Measurements from ENCODE around the gene TP53.

DNA sequence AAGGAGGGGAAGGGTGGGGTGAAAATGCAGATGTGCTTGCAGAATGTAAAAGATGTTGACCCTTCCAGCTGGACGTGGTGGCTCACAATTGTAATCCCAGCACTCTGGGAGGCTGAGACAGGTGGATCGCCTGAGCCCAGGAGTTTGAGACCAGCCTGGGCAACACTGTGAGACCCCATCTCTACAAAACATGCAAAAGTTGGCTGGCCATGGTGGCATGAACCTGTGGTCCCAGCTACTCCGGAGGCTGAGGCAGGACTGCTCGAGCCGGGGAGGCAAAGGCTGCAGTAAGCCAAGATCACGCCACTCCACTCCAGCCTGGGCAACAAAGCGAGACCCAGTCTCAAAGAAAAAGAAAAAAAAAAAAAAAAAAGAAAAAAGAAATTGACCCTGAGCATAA, 18.8 kb downstream of the TP53 start:
- TF ChIP-seq, protein P1, sequence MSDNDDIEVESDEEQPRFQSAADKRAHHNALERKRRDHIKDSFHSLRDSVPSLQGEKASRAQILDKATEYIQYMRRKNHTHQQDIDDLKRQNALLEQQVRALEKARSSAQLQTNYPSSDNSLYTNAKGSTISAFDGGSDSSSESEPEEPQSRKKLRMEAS (IDR thresholded peaks at IDR 0.05; ENCODE audit: low read depth), result no peak
- TF ChIP-seq EP300 (IDR thresholded peaks at IDR 0.05; ENCODE audit: borderline replicate concordance in 1 of 2, low read depth in 1 of 2, low read length in 1 of 2), result no peak
- TF ChIP-seq, protein P2, sequence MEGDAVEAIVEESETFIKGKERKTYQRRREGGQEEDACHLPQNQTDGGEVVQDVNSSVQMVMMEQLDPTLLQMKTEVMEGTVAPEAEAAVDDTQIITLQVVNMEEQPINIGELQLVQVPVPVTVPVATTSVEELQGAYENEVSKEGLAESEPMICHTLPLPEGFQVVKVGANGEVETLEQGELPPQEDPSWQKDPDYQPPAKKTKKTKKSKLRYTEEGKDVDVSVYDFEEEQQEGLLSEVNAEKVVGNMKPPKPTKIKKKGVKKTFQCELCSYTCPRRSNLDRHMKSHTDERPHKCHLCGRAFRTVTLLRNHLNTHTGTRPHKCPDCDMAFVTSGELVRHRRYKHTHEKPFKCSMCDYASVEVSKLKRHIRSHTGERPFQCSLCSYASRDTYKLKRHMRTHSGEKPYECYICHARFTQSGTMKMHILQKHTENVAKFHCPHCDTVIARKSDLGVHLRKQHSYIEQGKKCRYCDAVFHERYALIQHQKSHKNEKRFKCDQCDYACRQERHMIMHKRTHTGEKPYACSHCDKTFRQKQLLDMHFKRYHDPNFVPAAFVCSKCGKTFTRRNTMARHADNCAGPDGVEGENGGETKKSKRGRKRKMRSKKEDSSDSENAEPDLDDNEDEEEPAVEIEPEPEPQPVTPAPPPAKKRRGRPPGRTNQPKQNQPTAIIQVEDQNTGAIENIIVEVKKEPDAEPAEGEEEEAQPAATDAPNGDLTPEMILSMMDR (IDR thresholded peaks at IDR 0.05), result no peak
- no peak for TF ChIP-seq POLR2AphosphoS5 (IDR thresholded peaks at IDR 0.05; ENCODE audit: low read depth, low read length)
- TF ChIP-seq FOXM1 (IDR thresholded peaks at IDR 0.05; ENCODE audit: low read depth), result no peak
- no peak for TF ChIP-seq GABPA (IDR thresholded peaks at IDR 0.05; ENCODE audit: low read depth)
- no peak for TF ChIP-seq YY1 (IDR thresholded peaks at IDR 0.05; ENCODE audit: low read depth)
- TF ChIP-seq, protein P3, sequence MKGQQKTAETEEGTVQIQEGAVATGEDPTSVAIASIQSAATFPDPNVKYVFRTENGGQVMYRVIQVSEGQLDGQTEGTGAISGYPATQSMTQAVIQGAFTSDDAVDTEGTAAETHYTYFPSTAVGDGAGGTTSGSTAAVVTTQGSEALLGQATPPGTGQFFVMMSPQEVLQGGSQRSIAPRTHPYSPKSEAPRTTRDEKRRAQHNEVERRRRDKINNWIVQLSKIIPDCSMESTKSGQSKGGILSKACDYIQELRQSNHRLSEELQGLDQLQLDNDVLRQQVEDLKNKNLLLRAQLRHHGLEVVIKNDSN (IDR thresholded peaks at IDR 0.05; ENCODE audit: borderline replicate concordance, low read depth), result no peak
- no peak for TF ChIP-seq MXI1 (IDR thresholded peaks at IDR 0.05; ENCODE audit: low read depth, low read length)
- TF ChIP-seq TCF12 (IDR thresholded peaks at IDR 0.05), result no peak
- no peak for TF ChIP-seq JUND (IDR thresholded peaks at IDR 0.05)
- TF ChIP-seq RFX5 (IDR thresholded peaks at IDR 0.05; ENCODE audit: low read length), result no peak
- TF ChIP-seq, protein P4, sequence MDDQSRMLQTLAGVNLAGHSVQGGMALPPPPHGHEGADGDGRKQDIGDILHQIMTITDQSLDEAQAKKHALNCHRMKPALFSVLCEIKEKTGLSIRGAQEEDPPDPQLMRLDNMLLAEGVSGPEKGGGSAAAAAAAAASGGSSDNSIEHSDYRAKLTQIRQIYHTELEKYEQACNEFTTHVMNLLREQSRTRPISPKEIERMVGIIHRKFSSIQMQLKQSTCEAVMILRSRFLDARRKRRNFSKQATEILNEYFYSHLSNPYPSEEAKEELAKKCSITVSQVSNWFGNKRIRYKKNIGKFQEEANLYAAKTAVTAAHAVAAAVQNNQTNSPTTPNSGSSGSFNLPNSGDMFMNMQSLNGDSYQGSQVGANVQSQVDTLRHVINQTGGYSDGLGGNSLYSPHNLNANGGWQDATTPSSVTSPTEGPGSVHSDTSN (IDR thresholded peaks at IDR 0.05), result no peak

Data from SK-N-SH (cell line).